ENCODE data around the gene MLANA.

MLANA gene

DNA sequence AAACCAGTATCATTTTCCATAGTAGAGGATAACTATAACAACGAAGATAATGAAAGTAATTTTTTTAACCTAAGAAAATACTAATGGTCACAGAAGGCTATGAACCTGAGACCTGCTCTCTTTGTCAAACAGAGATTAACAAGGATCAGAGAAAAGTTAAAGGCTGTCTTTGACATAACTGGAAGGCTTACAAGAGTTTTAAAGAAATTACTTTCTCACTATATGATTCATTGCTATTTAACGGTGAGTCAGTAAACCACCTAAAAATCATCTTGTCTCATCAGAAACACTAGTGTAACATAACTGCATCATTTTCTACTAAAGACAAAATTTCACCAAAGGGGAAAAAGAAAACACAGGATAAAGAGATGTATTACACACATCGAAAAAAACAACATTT, 19.3 kb downstream of the MLANA start:
- ATAC-seq (ENCODE audit: low read depth): peak; percentile 73; the same call in 2 of the 3 replicates
- H3K36me3 ChIP-seq (ENCODE audit: low read depth): no peaks in the 10 kb centered on the region
- no peak overlapping the region for H3K27ac ChIP-seq (ENCODE audit: poor library complexity, severe bottlenecking)

DNA sequence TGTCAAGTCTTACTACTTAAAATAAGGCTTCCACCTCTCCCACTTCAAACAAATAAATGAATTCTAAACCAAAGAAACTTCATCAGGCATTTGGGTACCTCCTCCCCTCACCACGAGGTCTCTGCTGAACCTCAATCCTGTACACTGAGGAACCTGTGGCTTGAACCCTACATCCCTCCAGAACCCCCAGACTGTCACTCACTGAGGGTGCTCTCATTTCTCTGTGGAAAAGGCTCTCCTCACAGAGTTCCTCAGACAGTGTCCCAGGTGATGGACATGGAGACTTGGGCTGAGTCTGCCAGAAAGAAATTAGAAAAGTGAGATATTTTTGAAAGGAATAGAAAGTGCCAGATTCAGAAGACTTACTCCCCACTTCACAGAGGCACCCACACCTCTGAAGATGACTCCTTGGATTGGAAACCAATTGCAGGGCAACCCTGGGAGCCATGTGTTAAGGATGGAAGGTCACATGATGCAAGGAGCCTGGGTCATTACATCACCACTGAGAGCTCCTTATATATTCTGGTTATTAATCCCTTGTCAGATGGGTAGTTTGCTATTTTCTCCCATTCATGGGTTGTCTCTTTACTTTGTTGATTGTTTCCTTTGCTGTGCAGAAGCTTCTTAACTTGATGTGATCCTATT, 19.8 kb downstream of the MLANA start:
- Histone ChIP-seq H3K27me3 (ENCODE audit: insufficient read depth, poor library complexity, severe bottlenecking) (no peaks in the 10 kb centered on the region), H3K36me3 (ENCODE audit: low read depth) (no peaks in the 10 kb centered on the region), H3K9me3 (ENCODE audit: severe bottlenecking) (no peaks in the 10 kb centered on the region), H3K4me1 (ENCODE audit: insufficient read depth, poor library complexity, severe bottlenecking) (peaks cover 4% of the 10 kb centered on the region), H3K4me3 (ENCODE audit: severe bottlenecking) (no peak overlapping the region), H3K27ac (ENCODE audit: poor library complexity, severe bottlenecking) (no peak overlapping the region)
- TF ChIP-seq, protein P1, sequence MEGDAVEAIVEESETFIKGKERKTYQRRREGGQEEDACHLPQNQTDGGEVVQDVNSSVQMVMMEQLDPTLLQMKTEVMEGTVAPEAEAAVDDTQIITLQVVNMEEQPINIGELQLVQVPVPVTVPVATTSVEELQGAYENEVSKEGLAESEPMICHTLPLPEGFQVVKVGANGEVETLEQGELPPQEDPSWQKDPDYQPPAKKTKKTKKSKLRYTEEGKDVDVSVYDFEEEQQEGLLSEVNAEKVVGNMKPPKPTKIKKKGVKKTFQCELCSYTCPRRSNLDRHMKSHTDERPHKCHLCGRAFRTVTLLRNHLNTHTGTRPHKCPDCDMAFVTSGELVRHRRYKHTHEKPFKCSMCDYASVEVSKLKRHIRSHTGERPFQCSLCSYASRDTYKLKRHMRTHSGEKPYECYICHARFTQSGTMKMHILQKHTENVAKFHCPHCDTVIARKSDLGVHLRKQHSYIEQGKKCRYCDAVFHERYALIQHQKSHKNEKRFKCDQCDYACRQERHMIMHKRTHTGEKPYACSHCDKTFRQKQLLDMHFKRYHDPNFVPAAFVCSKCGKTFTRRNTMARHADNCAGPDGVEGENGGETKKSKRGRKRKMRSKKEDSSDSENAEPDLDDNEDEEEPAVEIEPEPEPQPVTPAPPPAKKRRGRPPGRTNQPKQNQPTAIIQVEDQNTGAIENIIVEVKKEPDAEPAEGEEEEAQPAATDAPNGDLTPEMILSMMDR (IDR thresholded peaks at IDR 0.05; ENCODE audit: poor library complexity, severe bottlenecking): no peak
- peak; percentile 21; the same call in 2 of the 3 replicates for ATAC-seq (ENCODE audit: low read depth)
- no peak for DNase-seq (ENCODE audit: low spot score)

More for the DNA sequence above, 19.3 kb downstream of the MLANA start:
- TF ChIP-seq, protein P1 (IDR thresholded peaks at IDR 0.05; ENCODE audit: poor library complexity, severe bottlenecking): no peak
- no peaks in the 10 kb centered on the region for H3K9me3 ChIP-seq (ENCODE audit: severe bottlenecking)
- no peak for DNase-seq (ENCODE audit: low spot score)
- no peak overlapping the region for H3K4me3 ChIP-seq (ENCODE audit: severe bottlenecking)
- peaks cover 4% of the 10 kb centered on the region for H3K4me1 ChIP-seq (ENCODE audit: insufficient read depth, poor library complexity, severe bottlenecking)
- no peaks in the 10 kb centered on the region for H3K27me3 ChIP-seq (ENCODE audit: insufficient read depth, poor library complexity, severe bottlenecking)

DNA sequence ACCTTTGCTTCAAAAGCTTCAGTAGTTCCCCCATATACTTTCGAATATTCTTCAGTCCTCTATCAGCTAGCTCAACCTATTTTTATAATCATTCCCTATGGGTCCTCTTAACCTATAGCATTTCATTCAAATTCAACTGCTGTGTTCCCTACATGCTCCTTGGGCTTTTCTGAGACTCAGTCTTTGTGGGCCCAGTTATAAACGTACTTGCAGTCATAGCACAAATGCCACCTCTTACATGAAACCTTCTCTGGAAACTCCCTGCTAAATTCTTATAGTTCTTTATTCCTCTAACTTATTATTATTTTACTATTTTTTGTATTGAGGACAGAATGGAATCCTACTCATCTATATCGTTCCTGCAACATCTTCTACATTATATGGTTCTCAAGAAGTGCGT, 24.7 kb downstream of the MLANA start:
- Histone ChIP-seq H3K36me3 (ENCODE audit: low read depth) (no peaks in the 10 kb centered on the region), H3K4me3 (ENCODE audit: severe bottlenecking) (no peak overlapping the region), H3K9me3 (ENCODE audit: severe bottlenecking) (no peaks in the 10 kb centered on the region), H3K27me3 (ENCODE audit: insufficient read depth, poor library complexity, severe bottlenecking) (no peaks in the 10 kb centered on the region), H3K4me1 (ENCODE audit: insufficient read depth, poor library complexity, severe bottlenecking) (peaks cover under 1% of the 10 kb centered on the region), H3K27ac (ENCODE audit: poor library complexity, severe bottlenecking) (no peak overlapping the region)
- no peak for ATAC-seq (ENCODE audit: low read depth)
- no peak for DNase-seq (ENCODE audit: low spot score)
- TF ChIP-seq, protein P1 (IDR thresholded peaks at IDR 0.05; ENCODE audit: poor library complexity, severe bottlenecking): no peak

DNA sequence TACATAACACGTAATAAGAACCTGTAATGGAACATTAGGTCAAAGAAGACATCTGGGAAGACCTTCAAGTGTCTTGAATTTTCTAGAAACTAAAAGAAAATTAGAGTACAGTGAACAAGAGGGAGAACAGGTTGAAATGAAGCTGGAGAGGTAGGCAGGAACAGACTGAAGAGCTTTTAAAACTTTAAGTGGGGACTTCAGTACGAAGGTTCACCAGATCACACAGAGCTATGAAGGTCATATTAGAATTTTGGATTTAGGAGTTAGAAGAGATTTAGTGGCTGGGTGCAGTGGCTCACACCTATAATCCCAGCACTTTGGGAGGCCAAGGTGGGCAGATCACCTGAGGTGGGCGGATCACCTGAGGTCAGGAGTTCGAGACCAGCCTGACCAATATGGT, 26.6 kb downstream of the MLANA start:
- TF ChIP-seq, protein P1 (IDR thresholded peaks at IDR 0.05; ENCODE audit: poor library complexity, severe bottlenecking): no peak
- peaks cover 3% of the 10 kb centered on the region for H3K36me3 ChIP-seq (ENCODE audit: low read depth)
- H3K4me1 ChIP-seq (ENCODE audit: insufficient read depth, poor library complexity, severe bottlenecking): no peaks in the 10 kb centered on the region
- H3K27me3 ChIP-seq (ENCODE audit: insufficient read depth, poor library complexity, severe bottlenecking): no peaks in the 10 kb centered on the region
- no peak for DNase-seq (ENCODE audit: low spot score)
- no peak overlapping the region for H3K4me3 ChIP-seq (ENCODE audit: severe bottlenecking)
- ATAC-seq (ENCODE audit: low read depth): no peak
- no peaks in the 10 kb centered on the region for H3K9me3 ChIP-seq (ENCODE audit: severe bottlenecking)
- H3K27ac ChIP-seq (ENCODE audit: poor library complexity, severe bottlenecking): no peak overlapping the region

DNA sequence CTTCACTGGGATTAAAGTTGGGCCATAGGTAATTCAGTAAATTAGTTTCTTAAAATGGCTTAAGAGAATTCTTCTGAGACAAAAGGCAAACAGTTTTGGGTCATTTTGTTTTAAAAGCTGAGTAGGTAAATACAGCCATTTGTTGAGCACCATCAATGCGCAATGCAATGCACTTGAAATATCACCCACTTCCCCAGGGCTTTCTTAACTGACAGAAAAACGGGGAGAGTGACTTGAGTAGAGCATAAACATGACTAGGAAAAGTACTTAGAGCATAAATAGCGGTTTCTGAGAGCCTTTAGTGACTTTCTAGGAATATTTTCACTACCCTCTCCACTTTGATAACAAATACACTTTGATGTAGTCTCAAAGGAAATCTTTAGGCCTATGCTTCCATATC, 27.2 kb downstream of the MLANA start:
- DNase-seq (ENCODE audit: low spot score) (no peak), ATAC-seq (ENCODE audit: low read depth) (no peak)
- Histone ChIP-seq H3K4me3 (ENCODE audit: severe bottlenecking) (no peak overlapping the region), H3K4me1 (ENCODE audit: insufficient read depth, poor library complexity, severe bottlenecking) (no peaks in the 10 kb centered on the region), H3K27me3 (ENCODE audit: insufficient read depth, poor library complexity, severe bottlenecking) (no peaks in the 10 kb centered on the region), H3K9me3 (ENCODE audit: severe bottlenecking) (no peaks in the 10 kb centered on the region), H3K27ac (ENCODE audit: poor library complexity, severe bottlenecking) (no peak overlapping the region), H3K36me3 (ENCODE audit: low read depth) (peaks cover 9% of the 10 kb centered on the region)
- TF ChIP-seq, protein P1 (IDR thresholded peaks at IDR 0.05; ENCODE audit: poor library complexity, severe bottlenecking): no peak

Measured in RWPE2 (cell line).